ENCODE data around the gene KBTBD12.

DNA sequence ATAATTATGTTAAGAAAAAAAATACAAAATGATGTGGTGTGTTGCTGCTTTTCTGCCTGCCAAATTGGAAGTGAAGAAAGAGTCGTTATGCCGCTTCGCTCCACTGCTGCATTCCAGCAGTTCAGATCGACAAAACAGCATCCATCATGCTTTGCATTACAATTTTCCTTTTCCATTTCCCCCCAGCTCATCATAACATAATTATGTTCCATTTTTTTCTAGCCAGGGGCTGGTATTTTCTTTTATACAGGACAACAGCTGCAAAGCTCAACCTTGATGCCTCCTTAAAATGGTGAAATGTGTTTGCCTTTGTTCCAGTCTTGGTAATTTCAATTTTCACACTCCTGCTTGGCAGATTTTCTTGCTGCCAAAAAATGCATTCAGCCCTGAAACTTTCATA lies 44.9 kb upstream of the KBTBD12 start:
- TF ChIP-seq YY1 (IDR thresholded peaks at IDR 0.05; ENCODE audit: low read depth) (no peak), SMC3 (IDR thresholded peaks at IDR 0.05; ENCODE audit: low read depth, low read length) (no peak), EP300 (IDR thresholded peaks at IDR 0.05; ENCODE audit: borderline replicate concordance in 1 of 2, low read depth in 1 of 2, low read length in 1 of 2) (no peak), FOXM1 (IDR thresholded peaks at IDR 0.05; ENCODE audit: low read depth) (no peak), POLR2AphosphoS5 (IDR thresholded peaks at IDR 0.05; ENCODE audit: low read depth, low read length) (no peak), FOXJ3 (CRISPR knock-in tag; IDR thresholded peaks at IDR 0.05) (no peak), NRF1 (IDR thresholded peaks at IDR 0.05; ENCODE audit: low read depth, low read length) (no peak), CHD2 (IDR thresholded peaks at IDR 0.05; ENCODE audit: low read length, partially characterized antibody) (no peak), MXI1 (IDR thresholded peaks at IDR 0.05; ENCODE audit: low read depth, low read length) (no peak)
- TF ChIP-seq, protein P1, sequence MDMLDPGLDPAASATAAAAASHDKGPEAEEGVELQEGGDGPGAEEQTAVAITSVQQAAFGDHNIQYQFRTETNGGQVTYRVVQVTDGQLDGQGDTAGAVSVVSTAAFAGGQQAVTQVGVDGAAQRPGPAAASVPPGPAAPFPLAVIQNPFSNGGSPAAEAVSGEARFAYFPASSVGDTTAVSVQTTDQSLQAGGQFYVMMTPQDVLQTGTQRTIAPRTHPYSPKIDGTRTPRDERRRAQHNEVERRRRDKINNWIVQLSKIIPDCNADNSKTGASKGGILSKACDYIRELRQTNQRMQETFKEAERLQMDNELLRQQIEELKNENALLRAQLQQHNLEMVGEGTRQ (IDR thresholded peaks at IDR 0.05; ENCODE audit: borderline replicate concordance, low read depth, low read length) = no peak
- TF ChIP-seq, protein P2, sequence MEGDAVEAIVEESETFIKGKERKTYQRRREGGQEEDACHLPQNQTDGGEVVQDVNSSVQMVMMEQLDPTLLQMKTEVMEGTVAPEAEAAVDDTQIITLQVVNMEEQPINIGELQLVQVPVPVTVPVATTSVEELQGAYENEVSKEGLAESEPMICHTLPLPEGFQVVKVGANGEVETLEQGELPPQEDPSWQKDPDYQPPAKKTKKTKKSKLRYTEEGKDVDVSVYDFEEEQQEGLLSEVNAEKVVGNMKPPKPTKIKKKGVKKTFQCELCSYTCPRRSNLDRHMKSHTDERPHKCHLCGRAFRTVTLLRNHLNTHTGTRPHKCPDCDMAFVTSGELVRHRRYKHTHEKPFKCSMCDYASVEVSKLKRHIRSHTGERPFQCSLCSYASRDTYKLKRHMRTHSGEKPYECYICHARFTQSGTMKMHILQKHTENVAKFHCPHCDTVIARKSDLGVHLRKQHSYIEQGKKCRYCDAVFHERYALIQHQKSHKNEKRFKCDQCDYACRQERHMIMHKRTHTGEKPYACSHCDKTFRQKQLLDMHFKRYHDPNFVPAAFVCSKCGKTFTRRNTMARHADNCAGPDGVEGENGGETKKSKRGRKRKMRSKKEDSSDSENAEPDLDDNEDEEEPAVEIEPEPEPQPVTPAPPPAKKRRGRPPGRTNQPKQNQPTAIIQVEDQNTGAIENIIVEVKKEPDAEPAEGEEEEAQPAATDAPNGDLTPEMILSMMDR (IDR thresholded peaks at IDR 0.05) = no peak
- TF ChIP-seq, protein P3, sequence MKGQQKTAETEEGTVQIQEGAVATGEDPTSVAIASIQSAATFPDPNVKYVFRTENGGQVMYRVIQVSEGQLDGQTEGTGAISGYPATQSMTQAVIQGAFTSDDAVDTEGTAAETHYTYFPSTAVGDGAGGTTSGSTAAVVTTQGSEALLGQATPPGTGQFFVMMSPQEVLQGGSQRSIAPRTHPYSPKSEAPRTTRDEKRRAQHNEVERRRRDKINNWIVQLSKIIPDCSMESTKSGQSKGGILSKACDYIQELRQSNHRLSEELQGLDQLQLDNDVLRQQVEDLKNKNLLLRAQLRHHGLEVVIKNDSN (IDR thresholded peaks at IDR 0.05; ENCODE audit: borderline replicate concordance, low read depth) = no peak
- TF ChIP-seq, protein P4, sequence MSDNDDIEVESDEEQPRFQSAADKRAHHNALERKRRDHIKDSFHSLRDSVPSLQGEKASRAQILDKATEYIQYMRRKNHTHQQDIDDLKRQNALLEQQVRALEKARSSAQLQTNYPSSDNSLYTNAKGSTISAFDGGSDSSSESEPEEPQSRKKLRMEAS (IDR thresholded peaks at IDR 0.05; ENCODE audit: low read depth) = no peak
